H9 (cell line): ENCODE results near the gene TOP1. TPM values are rescaled to one million over a fixed set of nuclear protein-coding genes. Genes with fewer than 3 reads are reported as not detected.

Experiments
- DNase-seq: peaks from one replicate; pipeline ENCODE4 v3.0.0-alpha.2; 2017
- H2AFZ ChIP-seq: one replicate; pipeline ENCODE4 v1.6.1; 2013; ENCODE audit warnings: mild to moderate bottlenecking, low read length, control low read depth, moderate library complexity
- H2AK5ac ChIP-seq: 2 replicates; pipeline ENCODE4 v1.6.1; 2013; ENCODE audit warnings: low read length, control low read depth, mixed read lengths; ENCODE audit not compliant: insufficient read length
- H2BK120ac ChIP-seq: one replicate; pipeline ENCODE4 v1.6.1; 2013; ENCODE audit warnings: low read depth, mild to moderate bottlenecking, low read length, control low read depth, inconsistent platforms; ENCODE audit not compliant: poor library complexity, severe bottlenecking
- H2BK12ac ChIP-seq: 2 replicates; pipeline ENCODE4 v1.6.1; 2013; ENCODE audit warnings: low read length, control low read depth, mixed read lengths, low read depth; ENCODE audit not compliant: insufficient read length
- H2BK15ac ChIP-seq: 2 replicates; pipeline ENCODE4 v1.6.1; 2013; ENCODE audit warnings: low read depth, low read length, control low read depth
- H2BK20ac ChIP-seq: one replicate; pipeline ENCODE4 v1.6.1; 2013; ENCODE audit warnings: low read depth, mild to moderate bottlenecking, low read length, control low read depth, inconsistent platforms; ENCODE audit not compliant: poor library complexity, severe bottlenecking
- H2BK5ac ChIP-seq: 2 replicates; pipeline ENCODE4 v1.6.1; 2013; ENCODE audit warnings: low read length, control low read depth, mixed read lengths; ENCODE audit not compliant: insufficient read length
- H3K14ac ChIP-seq: 2 replicates; pipeline ENCODE4 v1.6.1; 2013; ENCODE audit warnings: low read length, control low read depth; ENCODE audit not compliant: insufficient read depth
- H3K18ac ChIP-seq: 2 replicates; pipeline ENCODE4 v1.6.1; 2013; ENCODE audit warnings: low read depth, mild to moderate bottlenecking, mixed read lengths, low read length, control low read depth; ENCODE audit not compliant: insufficient read length
- H3K23ac ChIP-seq: 2 replicates; pipeline ENCODE4 v1.6.1; 2013; ENCODE audit warnings: low read length, control low read depth, mixed read lengths, low read depth; ENCODE audit not compliant: insufficient read length
- H3K23me2 ChIP-seq: 2 replicates; pipeline ENCODE4 v1.6.1; 2013; ENCODE audit warnings: low read depth, mild to moderate bottlenecking, mixed read lengths, low read length, control low read depth; ENCODE audit not compliant: insufficient read length, poor library complexity, severe bottlenecking
- H3K27ac ChIP-seq: 2 replicates; pipeline ENCODE4 v1.5.1; 2013; ENCODE audit warnings: low read length, control low read depth, mixed read lengths, low read depth; ENCODE audit not compliant: insufficient read length
- H3K27me3 ChIP-seq: 2 replicates; pipeline ENCODE4 v1.6.1; 2013; ENCODE audit warnings: low read length, control low read depth, inconsistent platforms; ENCODE audit not compliant: insufficient read depth
- H3K4ac ChIP-seq: 2 replicates; pipeline ENCODE4 v1.6.1; 2013; ENCODE audit warnings: low read depth, mild to moderate bottlenecking, control low read depth, inconsistent platforms, low read length, moderate library complexity
- H3K4me1 ChIP-seq: 2 replicates; pipeline ENCODE4 v1.6.1; 2013; ENCODE audit warnings: low read length, control low read depth, inconsistent platforms; ENCODE audit not compliant: insufficient read depth
- H3K4me2 ChIP-seq: 2 replicates; pipeline ENCODE4 v1.6.1; 2013; ENCODE audit warnings: low read length, control low read depth, mixed read lengths; ENCODE audit not compliant: insufficient read length, insufficient read depth
- H3K56ac ChIP-seq: 2 replicates; pipeline ENCODE4 v1.6.1; 2013; ENCODE audit warnings: low read depth, mild to moderate bottlenecking, mixed read lengths, low read length, control low read depth; ENCODE audit not compliant: insufficient read length
- H3K79me1 ChIP-seq: 2 replicates; pipeline ENCODE4 v1.6.1; 2013; ENCODE audit warnings: low read depth, mild to moderate bottlenecking, moderate library complexity, low read length, control low read depth, inconsistent platforms; ENCODE audit not compliant: insufficient read depth, poor library complexity, severe bottlenecking
- H3K79me2 ChIP-seq: 2 replicates; pipeline ENCODE4 v1.6.1; 2013; ENCODE audit warnings: low read length, control low read depth, inconsistent platforms; ENCODE audit not compliant: insufficient read depth
- H3K9ac ChIP-seq: 2 replicates; pipeline ENCODE4 v1.6.1; 2013; ENCODE audit warnings: low read length, control low read depth, mixed read lengths; ENCODE audit not compliant: insufficient read length; ENCODE audit errors: extremely low read depth
- H3K9me3 ChIP-seq: one replicate; pipeline ENCODE4 v1.6.1; 2013; ENCODE audit warnings: low read depth, low read length, inconsistent platforms; ENCODE audit not compliant: control insufficient read depth
- H3T11ph ChIP-seq: one replicate; pipeline ENCODE4 v1.6.1; 2013; ENCODE audit warnings: mild to moderate bottlenecking, low read length, control low read depth, inconsistent platforms
- H4K20me1 ChIP-seq: one replicate; pipeline ENCODE4 v1.6.1; 2013; ENCODE audit not compliant: control insufficient read depth, insufficient read length, insufficient read depth
- H4K5ac ChIP-seq: 2 replicates; pipeline ENCODE4 v1.6.1; 2013; ENCODE audit warnings: low read depth, mild to moderate bottlenecking, mixed read lengths, low read length, control low read depth; ENCODE audit not compliant: insufficient read length
- H4K8ac ChIP-seq: replicated peaks from 2 replicates; pipeline ENCODE4 v1.6.1; 2013; ENCODE audit warnings: low read length, control low read depth, mixed read lengths, low read depth; ENCODE audit not compliant: insufficient read length
- H4K91ac ChIP-seq: 2 replicates; pipeline ENCODE4 v1.6.1; 2013; ENCODE audit warnings: low read depth, mild to moderate bottlenecking, moderate library complexity, mixed read lengths, low read length, control low read depth; ENCODE audit not compliant: insufficient read length
- H3K27ac Mint-ChIP-seq, 3 experiments: 2 replicates in 2 of 3; 3 replicates in 1 of 3; pipeline ENCODE4 v1.8.0; 2020 to 2021; ENCODE audit warnings: mixed read lengths in 3 of 3, mild to moderate bottlenecking in 1 of 3, moderate library complexity in 1 of 3
- H3K27me3 Mint-ChIP-seq: 2 replicates; pipeline ENCODE4 v1.8.0; 2021; ENCODE audit warnings: low read depth, mild to moderate bottlenecking, moderate library complexity, mixed read lengths
- H3K36me3 Mint-ChIP-seq, 3 experiments: 2 replicates in 2 of 3; 3 replicates in 1 of 3; pipeline ENCODE4 v1.8.0; 2020 to 2021; ENCODE audit warnings: low read depth in 3 of 3, mixed read lengths in 3 of 3; ENCODE audit not compliant: insufficient read depth in 1 of 3
- H3K4me1 Mint-ChIP-seq, 2 experiments: 2 replicates each; pipeline ENCODE4 v1.8.0; 2020; ENCODE audit warnings: mixed read lengths in 2 of 2
- H3K4me3 Mint-ChIP-seq, 2 experiments: 2 replicates in 1 of 2; 3 replicates in 1 of 2; pipeline ENCODE4 v1.8.0; 2020 to 2021; ENCODE audit warnings: mild to moderate bottlenecking in 2 of 2, mixed read lengths in 2 of 2, moderate library complexity in 1 of 2
- H3K9me3 Mint-ChIP-seq, 2 experiments: 2 replicates in 1 of 2; 3 replicates in 1 of 2; pipeline ENCODE4 v1.8.0; 2020; ENCODE audit warnings: mild to moderate bottlenecking in 2 of 2, mixed read lengths in 2 of 2, moderate library complexity in 1 of 2
- WGBS: extraction: QIAGEN DNeasy Blood & Tissue Kit; methylation state at CpG from one replicate; pipeline ENCODE4 v1.1.7; 2013; ENCODE audit warnings: missing lambda C conversion rate, low lambda C conversion rate, mixed read lengths; ENCODE audit not compliant: insufficient read length; ENCODE audit errors: extremely low coverage; 5-methylcytosine and 5-hydroxymethylcytosine counted together
- total RNA-seq: library from RNA; stranded (reverse); gene quantifications from 2 replicates; pipeline ENCODE4 v1.2.1, GENCODE V29; 2021
- TF ChIP-seq, protein P1 (sequence below): fragments of 200-600 bp; sonication (generic); conservative IDR thresholded peaks from 3 replicates; pipeline ENCODE4 v1.8.0; 2021; ENCODE audit warnings: antibody characterized with exemption, mild to moderate bottlenecking

Gene TOP1
- total RNA-seq, 1 experiment from 2014 or later = 96.4 TPM

DNA sequence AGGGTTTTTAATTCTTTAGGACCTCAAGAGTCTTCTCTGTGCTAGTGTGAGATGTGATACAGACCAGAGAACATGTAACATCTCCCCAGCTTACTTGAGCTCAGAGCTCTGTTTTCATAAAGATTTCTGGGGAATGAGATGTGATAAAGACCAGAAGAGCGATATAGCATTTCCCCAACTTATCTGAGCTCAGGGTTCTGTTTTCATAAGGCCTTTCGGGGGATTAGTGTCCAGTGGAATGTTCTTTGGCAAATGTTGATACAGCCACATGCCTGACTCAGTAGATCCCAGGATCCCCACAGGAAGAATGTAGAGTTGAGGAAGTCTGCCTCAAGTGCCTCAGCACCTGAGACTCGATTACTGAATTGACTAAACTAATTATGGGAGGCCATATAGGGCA, 18.7 kb upstream of the TOP1 start:
- Mint-ChIP-seq H3K4me1 (peaks cover 14 to 16% of the 10 kb centered on the region in 2 experiments), H3K27ac (no peak overlapping the region), H3K36me3 (peaks cover 3 to 5% (median 3%) of the 10 kb centered on the region in 3 experiments; a peak in 5 of 7 replicates), H3K9me3 (peaks cover 6 to 8% of the 10 kb centered on the region in 2 experiments; a peak in 4 of 5 replicates), H3K27me3 (peaks cover 10% of the 10 kb centered on the region), H3K4me3 (no peak overlapping the region)
- Histone ChIP-seq H3K27ac (no peak overlapping the region), H2BK120ac (no peak overlapping the region), H4K91ac (no peak overlapping the region), H2AK5ac (no peak overlapping the region), H3K4me2 (no peak overlapping the region), H3K79me1 (no peaks in the 10 kb centered on the region), H3K9ac (no peak overlapping the region), H2AFZ (no peak overlapping the region), H2BK15ac (no peak overlapping the region), H3K9me3 (no peaks in the 10 kb centered on the region), H3K14ac (no peak overlapping the region), H2BK5ac (no peak overlapping the region), H3K23ac (no peak overlapping the region), H4K5ac (no peak overlapping the region), H2BK20ac (no peak overlapping the region), H3K79me2 (no peaks in the 10 kb centered on the region), H2BK12ac (no peak overlapping the region), H3K4me1 (peaks cover 6% of the 10 kb centered on the region; the same call in 1 of the 2 replicates), H3K27me3 (no peaks in the 10 kb centered on the region), H3K56ac (no peak overlapping the region), H3T11ph (no peak overlapping the region), H3K4ac (no peak overlapping the region), H4K8ac (no peak overlapping the region), H3K23me2 (no peaks in the 10 kb centered on the region), H4K20me1 (no peaks in the 10 kb centered on the region), H3K18ac (no peak overlapping the region)
- no peak for DNase-seq
- TF ChIP-seq, protein P1, sequence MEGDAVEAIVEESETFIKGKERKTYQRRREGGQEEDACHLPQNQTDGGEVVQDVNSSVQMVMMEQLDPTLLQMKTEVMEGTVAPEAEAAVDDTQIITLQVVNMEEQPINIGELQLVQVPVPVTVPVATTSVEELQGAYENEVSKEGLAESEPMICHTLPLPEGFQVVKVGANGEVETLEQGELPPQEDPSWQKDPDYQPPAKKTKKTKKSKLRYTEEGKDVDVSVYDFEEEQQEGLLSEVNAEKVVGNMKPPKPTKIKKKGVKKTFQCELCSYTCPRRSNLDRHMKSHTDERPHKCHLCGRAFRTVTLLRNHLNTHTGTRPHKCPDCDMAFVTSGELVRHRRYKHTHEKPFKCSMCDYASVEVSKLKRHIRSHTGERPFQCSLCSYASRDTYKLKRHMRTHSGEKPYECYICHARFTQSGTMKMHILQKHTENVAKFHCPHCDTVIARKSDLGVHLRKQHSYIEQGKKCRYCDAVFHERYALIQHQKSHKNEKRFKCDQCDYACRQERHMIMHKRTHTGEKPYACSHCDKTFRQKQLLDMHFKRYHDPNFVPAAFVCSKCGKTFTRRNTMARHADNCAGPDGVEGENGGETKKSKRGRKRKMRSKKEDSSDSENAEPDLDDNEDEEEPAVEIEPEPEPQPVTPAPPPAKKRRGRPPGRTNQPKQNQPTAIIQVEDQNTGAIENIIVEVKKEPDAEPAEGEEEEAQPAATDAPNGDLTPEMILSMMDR = no peak
- no CpG with 5 or more reads among the region's 3 CpGs for WGBS
